Stimulated activated CD4-positive, alpha-beta T cell treated with anti-CD3 and anti-CD28 coated beads, Interleukin-1b, Interleukin-23, amount 100 ng/mL, for 4 hours (primary cell): ENCODE results near the gene PDCD5.
"Not testable (repeated sequence)": the region's sequence is repeated elsewhere in the genome, so short reads cannot be mapped to it uniquely, and the experiment has no call there.

ENCODE experiments used
- DNase-seq, 2 donors: peaks; one replicate each; pipeline ENCODE4 v3.0.0-alpha.2; 2020; ENCODE audit warnings: low read depth in 2 of 2

Gene PDCD5

DNA sequence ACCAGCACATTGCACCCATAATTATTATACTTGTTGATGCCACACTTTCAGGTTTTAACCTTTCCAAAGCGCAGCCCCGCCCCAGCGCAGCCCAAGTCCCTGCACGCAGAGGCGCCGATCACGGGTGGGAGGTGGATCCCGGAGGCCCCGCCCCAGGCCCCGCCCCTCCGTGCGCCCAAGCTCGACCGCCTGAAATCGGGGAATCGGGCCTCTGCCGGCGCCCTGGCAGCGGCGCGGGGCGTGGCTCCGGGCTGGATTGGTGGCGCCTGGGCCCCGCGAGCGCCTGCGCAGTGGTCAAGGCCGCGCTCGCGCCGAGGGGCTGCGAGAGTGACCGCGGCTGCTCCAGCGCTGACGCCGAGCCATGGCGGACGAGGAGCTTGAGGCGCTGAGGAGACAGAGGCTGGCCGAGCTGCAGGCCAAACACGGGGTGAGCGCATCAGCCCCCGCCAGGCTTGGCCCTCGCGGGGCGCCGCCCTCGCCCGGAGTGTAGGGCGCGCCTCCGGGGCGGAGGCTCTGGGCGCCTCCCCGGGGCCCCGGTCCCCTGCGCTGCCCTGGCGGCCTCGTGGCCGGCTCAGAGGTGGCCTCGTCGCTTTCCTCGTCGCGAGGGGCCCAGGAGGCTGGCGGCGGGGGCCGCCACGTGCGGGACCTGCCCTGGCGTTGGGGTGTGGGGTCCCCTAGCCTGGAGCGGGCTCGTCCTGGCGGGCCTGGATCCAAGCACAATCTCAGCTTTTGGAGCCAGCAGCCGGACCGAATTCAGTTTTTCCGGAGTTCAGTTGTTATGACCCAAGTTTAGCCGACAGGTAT is at the start of gene PDCD5:
PDCD5 (plus strand) TSS at position 290 of the 804 bp plus-strand sequence; CDS start at position 362, 72 bp downstream.
- DNase-seq = peak; percentile 96 to 99

- no peak for DNase-seq
Observed at GRCh38 chr19:32532233-32532632, 48.8 kb upstream of the PDCD5 start.

- no peak for DNase-seq
Observed at GRCh38 chr19:32537580-32537979, 43.4 kb upstream of the PDCD5 start.

DNA sequence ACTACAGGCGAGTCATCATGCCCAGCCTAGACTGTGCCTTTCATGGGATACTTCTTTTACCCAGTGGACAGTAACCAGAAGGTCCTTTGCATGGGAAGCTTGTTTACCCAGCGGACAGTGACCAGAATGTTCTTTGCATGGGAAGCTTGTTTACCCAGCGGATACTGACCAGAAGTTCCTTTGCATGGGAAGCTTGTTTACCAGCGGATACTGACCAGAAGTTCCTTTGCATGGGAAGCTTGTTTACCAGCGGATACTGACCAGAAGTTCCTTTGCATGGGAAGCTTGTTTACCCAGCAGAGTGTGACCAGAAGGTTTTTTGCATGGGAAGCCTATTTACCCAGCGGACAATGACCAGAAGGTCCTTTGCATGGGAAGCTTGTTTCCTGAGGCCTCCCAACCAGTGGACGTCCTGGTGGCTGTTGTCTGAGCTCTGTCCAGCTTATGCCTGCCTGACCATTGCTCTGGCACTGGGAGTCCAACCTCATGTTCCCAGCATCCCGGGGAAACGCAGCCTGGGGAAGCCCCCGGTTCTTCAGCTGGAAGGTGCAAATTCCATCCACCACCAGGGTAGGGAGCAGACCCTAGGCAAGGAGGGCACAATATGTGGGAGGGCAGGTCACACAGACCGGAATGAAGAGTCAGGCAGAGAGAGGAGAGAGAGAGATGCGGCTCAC is 41.6 kb upstream of the PDCD5 start:
- no peak for DNase-seq

DNA sequence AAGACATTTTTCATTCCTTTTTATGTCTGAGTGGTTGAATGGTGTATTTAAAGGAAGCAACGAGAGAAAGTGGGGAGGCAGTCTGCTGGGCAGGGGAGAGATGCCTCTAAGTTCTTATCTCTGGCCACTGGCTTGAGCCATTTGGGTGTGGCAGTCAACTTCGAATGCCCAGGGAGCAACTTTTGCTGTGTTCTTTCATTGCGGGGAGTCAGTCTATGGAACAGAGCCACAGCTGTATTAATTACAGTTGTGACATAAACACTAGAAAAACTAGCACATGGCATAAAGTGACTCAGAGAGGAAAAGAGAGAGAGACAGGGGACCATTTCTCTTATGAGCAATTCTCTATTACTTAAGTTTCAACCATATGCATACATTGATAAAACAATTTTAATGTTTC is 40.4 kb upstream of the PDCD5 start:
- DNase-seq = no peak

DNA sequence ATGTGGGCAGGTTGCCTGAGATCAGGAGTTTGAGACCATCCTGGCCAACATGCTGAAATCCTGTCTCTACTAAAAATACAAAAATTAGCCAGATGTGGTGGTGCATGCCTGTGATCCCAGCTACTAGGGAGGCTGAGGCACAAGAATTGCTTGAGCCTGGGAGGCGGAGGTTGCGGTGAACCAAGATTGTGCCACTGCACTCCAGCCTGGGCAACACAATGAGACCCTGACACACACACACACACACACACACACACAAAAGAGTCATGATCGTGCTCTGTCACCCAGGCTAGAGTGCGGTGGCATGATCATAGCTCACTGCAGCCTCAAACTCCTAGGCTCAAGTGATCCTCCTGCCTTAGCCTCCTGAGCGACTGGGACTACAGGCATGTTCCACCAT is 39.6 kb upstream of the PDCD5 start:
- DNase-seq = not testable (repeated sequence)

GRCh38 chr19:32542477-32543108 is 38.4 kb upstream of the PDCD5 start:
- DNase-seq = no peak

DNA sequence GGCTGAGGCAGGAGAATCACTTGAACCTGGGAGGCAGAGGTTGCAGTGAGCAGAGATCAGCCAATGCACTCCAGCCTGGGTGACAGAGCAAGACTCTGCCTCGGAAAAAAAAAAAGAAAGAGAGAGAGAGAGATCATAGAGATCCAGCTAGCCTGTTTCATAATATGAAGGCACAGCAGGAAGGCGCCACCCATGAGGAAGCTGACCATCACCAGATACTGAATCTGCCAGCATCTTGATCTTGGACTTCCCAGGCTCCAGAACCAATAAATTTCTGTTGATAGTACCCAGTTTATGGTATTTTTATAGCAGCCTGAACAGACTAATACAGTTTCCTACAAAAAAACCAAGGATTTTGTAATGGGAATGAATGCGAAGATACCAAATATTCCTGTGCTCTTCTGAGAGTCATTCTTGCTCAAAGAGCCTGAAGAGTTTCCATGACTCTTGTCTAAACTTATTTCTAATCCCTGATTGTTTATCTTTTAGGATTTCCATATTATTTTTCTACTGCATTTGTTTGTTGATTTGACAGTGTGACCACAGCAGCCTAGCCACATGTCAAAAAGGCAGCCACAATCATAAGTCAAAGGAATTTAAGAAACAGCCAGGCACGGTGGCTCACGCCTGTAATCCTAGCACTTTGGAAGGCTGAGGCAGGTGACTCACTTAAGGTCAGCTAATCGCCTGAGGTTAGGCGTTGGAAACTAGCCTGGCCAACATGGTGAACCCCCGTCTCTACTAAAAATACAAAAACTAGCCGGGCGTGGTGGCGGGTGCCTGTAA is 37.7 kb upstream of the PDCD5 start:
- DNase-seq = no peak

- no peak for DNase-seq
Observed at GRCh38 chr19:32544917-32545316, 36.1 kb upstream of the PDCD5 start.

GRCh38 chr19:32550666-32551065 is 30.3 kb upstream of the PDCD5 start:
- no peak for DNase-seq

DNA sequence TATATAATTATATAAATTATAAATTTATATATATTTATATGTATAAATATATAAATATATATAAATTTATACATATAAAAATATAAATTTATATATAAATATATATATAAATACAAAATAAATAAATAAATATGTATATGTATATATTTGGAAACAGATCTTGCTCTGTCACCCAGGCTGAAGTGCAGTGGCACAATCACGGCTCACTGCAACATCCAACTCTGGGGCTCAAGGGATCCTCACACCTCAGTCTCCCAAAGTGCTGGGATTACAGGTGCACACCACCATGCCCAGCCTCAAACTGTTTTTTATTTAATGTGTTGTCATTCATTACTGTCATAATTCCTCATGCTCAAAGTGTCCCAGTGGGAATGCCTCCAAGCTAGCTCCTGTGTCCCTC is 25.2 kb upstream of the PDCD5 start:
- no peak for DNase-seq

DNA sequence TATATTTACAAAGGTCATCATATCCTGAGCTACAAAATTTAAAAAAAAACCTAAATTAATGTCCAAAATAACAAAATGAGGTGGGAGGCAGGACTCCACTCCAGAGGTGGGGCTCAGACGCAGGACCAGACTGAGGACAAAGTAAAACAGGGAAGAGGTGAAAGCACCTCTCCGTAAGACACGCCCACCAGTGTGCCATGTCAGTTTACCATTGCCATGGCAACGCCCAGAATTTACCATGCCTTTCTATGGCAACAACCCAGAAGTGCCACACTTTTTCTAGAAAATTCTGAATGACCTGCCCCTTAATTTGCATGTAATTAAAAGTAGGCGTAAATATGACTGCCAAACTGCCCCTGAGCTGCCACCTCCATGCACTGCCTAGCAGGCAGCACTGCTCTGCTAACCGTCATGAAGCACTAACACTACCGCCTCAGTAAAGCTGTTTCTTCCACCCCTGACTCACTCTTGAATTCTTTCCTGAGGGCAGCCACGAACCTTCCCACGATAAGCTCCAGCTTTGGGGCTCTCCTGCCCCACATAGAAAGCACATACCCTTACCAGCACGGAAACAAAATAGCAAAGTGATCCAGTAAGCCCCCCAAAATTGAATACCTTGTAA is 22.3 kb upstream of the PDCD5 start:
- DNase-seq = no peak

DNA sequence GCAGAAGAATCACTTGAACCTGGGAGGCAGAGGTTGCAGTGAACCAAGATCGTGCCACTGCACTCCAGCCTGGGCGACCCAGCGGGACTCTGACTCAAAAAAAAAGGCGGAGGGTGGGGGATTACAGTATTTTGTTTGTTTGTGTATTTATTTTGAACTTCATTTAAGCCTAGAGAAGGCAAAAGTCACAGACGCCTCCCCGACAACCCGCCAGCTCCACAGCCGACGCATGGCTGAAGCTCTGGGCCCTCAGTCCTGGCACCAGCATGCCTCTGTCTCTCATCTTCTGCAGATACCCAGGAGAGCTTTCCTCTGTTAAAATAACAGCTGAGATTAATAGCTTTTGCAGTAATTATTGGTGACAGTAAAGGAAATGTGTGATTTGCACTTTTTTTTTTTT is 17.2 kb upstream of the PDCD5 start:
- DNase-seq = no peak

- DNase-seq = no peak
Observed at GRCh38 chr19:32566246-32566830, 14.7 kb upstream of the PDCD5 start.

DNA sequence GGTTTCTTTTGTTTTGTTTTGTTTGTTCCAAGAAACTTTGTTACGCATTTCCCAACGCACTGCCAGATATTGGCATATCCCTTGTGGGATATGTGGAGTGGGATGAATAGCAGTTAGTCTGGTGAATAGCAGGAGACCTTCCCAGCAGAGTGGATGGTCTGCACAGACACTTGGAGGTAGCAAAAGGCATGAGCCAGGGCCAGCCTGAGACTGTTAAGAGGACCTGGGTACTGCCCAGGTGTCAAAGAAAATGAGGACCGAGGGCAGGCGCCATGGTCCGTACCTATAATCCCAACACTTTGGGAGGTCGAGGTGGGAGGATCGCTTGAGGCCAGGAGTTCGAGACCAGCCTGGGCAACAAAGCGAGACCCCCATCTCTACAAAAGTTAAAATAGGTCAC is 13.5 kb upstream of the PDCD5 start:
- no peak for DNase-seq

GRCh38 chr19:32570081-32570785 is 10.8 kb upstream of the PDCD5 start:
- DNase-seq = peak in 1 of 2 donors; percentile 31

DNA sequence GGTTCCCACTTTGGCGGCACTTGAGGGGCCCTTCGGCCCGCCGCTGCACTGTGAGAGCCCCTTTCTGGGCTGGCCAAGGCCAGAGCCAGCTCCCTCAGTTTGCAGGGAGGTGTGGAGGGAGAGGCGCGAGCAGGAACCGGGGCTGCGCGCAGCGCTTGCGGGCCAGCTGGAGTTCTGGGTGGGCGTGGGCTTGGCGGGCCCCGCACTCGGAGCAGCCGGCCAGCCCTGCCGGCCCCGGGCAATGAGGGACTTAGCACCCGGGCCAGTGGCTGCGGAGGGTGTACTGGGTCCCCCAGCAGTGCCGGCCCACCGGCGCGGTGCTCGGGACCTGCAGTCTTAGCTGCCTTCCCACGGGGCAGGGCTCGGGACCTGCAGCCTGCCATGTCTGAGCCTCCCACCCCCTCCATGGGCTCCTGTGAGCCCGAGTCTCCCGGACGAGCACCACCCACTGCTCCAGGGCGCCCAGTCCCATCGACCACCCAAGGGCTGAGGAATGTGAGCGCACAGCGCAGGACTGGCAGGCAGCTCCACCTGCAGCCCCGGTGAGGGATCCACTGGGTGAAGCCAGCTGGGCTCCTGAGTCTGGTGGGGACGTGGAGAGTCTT is 9.4 kb upstream of the PDCD5 start:
- not testable (repeated sequence) for DNase-seq

DNA sequence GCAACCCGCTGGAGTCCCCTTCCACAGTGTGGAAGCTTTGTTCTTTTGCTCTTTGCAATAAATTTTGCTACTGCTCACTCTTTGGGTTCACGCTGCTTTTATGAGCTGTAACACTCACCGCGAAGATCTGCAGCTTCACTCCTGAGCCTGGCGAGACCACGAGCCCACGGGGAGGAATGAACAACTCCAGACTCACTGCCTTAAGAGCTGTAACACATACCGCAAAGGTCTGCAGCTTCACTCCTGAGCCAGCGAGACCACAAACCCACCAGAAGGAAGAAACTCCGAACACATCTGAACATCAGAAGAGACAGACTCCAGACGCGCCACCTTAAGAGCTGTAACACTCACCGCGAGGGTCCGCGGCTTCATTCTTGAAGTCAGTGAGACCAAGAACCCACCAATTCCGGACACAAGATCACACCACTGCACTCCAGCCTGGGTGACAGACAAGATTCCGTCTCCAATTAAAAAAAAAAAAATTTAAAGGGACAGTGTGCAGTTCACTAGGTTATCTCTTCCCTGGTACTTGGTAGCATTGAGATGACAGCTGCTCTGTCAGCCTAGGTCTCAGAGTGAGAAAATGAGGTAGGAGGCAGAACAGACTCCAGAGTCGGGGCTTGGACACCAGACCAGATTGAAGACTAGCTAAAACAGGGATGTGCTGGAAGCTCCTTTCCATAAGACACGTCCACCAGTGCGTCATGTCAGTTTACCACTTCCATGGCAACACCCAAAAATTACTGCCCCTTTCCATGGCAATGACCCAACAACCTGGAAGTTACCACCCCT is 8.1 kb upstream of the PDCD5 start:
- not testable (repeated sequence) for DNase-seq

DNA sequence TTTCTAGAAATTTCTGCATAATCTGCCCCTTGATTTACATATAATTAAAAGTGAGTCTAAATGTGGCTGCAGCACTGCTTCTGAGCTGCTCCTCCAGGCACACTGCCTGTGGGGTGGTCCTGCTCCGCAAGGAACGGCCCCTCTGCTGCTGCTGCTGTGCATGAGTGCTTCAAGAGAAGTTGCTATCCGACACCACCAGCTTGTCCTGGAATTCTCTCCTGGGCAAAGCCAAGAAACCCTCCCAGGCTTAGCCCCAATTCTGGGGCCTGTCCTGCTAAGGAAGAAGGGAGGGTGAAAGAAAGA is 7.5 kb upstream of the PDCD5 start:
- DNase-seq = no peak
